ENCODE results near the gene RBM3.
A peak's percentile ranks its signal among the peaks of the same experiment; 100 is the strongest.

DNA sequence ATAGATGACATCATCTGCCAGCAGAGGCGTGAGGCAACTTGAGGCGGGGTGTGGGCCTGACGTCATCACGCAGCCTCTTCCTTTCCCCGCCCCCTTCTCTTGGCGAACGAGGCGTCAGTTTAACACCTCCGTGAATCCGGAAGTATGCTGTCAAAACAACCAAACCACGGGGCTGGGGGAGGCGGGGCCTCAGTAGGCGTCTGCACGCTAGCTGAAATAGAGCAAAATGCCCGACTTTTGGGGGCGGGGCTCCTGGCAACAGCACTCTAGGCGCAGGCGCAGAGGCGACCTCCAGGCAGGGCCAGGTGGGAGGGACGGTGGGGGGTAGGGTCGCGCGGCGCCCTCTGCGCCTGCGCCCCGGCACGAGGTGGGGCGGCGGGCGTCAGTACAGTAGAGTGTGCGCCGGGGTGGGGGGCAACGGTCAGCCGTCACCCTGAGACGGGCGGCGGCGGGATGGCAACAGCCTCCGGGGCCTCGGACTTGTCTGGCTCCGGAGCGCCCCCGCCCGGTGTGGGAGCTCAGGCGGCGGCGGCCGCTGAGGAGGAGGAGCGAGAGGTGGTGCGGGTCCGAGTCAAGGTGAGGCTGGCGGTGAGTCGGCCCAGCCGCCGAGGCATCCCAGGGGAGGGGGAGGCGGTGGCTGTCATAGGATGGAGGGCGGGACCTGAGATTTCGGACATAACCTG lies 34.8 kb upstream of the RBM3 start, which contains the start of gene TBC1D25:
- no peak for TF ChIP-seq POLR2AphosphoS5 (IDR thresholded peaks at IDR 0.05; ENCODE audit: low read depth, low read length)
- TF ChIP-seq POLR2A (IDR thresholded peaks at IDR 0.05; ENCODE audit: low read depth, low read length) = peak; percentile 30; the same call in 1 of the 2 replicates
- no peak for TF ChIP-seq TAF1 (IDR thresholded peaks at IDR 0.05; ENCODE audit: borderline replicate concordance, low read depth, low read length)
